Measurements from ENCODE around the gene IRF9.
"Not testable (repeated sequence)": the region's sequence is repeated elsewhere in the genome, so short reads cannot be mapped to it uniquely, and the experiment has no call there.

The IRF9 gene

GRCh38 chr14:24195186-24196070 is 34.4 kb downstream of the IRF9 start, which contains the start of gene TM9SF1:
Gene TM9SF1, minus strand, starts transcription at chr14:24195441. Its CDS starts 422 bp downstream, at chr14:24195019.
- peak; percentile 87 for DNase-seq (ENCODE audit: low spot score)

- no peak for DNase-seq (ENCODE audit: low spot score)
Observed at GRCh38 chr14:24196071-24197055, 35.3 kb downstream of the IRF9 start.

- DNase-seq (ENCODE audit: low spot score), result no peak
Observed at GRCh38 chr14:24197056-24197450, 36.0 kb downstream of the IRF9 start.

GRCh38 chr14:24198814-24199524 is 37.9 kb downstream of the IRF9 start:
- no peak for DNase-seq (ENCODE audit: low spot score)

GRCh38 chr14:24202538-24202937 is 41.5 kb downstream of the IRF9 start:
- DNase-seq (ENCODE audit: low spot score), result not testable (repeated sequence)

- DNase-seq (ENCODE audit: low spot score), result not testable (repeated sequence)
Observed at GRCh38 chr14:24203249-24203886, 42.3 kb downstream of the IRF9 start.

- no peak for DNase-seq (ENCODE audit: low spot score)
Observed at GRCh38 chr14:24204163-24205146, 43.4 kb downstream of the IRF9 start.

- no peak for DNase-seq (ENCODE audit: low spot score)
Observed at GRCh38 chr14:24206260-24207103, 45.4 kb downstream of the IRF9 start.

- no peak for DNase-seq (ENCODE audit: low spot score)
Observed at GRCh38 chr14:24207104-24207551, 46.1 kb downstream of the IRF9 start.

- no peak for DNase-seq (ENCODE audit: low spot score)
Observed at GRCh38 chr14:24207625-24208024, 46.6 kb downstream of the IRF9 start.

GRCh38 chr14:24211311-24211710 is 50.2 kb downstream of the IRF9 start:
- no peak for DNase-seq (ENCODE audit: low spot score)

GRCh38 chr14:24212924-24213865 is 52.1 kb downstream of the IRF9 start, which contains the start of gene CHMP4A:
Gene CHMP4A, minus strand, starts transcription at chr14:24213488. Its CDS starts 49 bp downstream, at chr14:24213439.
- peak; percentile 98 for DNase-seq (ENCODE audit: low spot score)

GRCh38 chr14:24213866-24214662 is 53.0 kb downstream of the IRF9 start:
- no peak for DNase-seq (ENCODE audit: low spot score)

GRCh38 chr14:24215495-24216344 is 54.7 kb downstream of the IRF9 start, which contains the start of gene MDP1:
Gene MDP1, minus strand, starts transcription at chr14:24216066. Its CDS starts 111 bp downstream, at chr14:24215955.
- DNase-seq (ENCODE audit: low spot score), result peak; percentile 90
